Daoy (cell line): ENCODE results near the gene RALY. TPM values are rescaled to one million over a fixed set of nuclear protein-coding genes. Genes with fewer than 3 reads are reported as not detected.

Experiments
- DNase-seq: peaks from one replicate; pipeline ENCODE4 v3.0.0-alpha.2; 2015; ENCODE audit warnings: low read depth
- total RNA-seq: library from RNA; depleted of rRNA; stranded (reverse); fragments of >200 nt; shearing (Covaris generic); gene quantifications from 2 replicates; pipeline ENCODE4 v1.2.3, GENCODE V29; 2014

Gene RALY
- total RNA-seq, 1 experiment from 2014 or later: 74.2 TPM

GRCh38 chr20:33986560-33987216 lies 7.0 kb upstream of the RALY start:
- no peak for DNase-seq

DNA sequence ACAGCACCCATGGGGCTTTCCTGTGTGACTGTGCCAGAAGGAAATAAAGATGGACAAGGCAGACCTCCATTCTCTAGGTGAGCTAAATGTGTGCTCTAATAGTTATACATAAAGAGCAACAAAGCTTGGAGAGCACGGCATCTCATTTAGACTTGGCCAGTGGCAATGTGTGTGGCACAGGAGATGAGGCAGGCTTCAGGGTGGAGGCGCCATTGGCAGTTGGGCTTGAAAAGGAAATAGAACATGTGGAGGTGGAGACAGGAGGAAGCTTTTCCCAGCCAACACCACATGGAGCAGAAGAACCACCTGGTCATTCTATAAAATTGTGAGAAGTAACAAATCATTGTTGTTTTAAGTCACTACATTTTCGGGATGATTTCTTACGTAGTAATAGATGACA lies 3.6 kb upstream of the RALY start:
- no peak for DNase-seq

GRCh38 chr20:33991502-33991901 lies 2.2 kb upstream of the RALY start:
- DNase-seq: no peak

- DNase-seq: no peak
Observed at GRCh38 chr20:33992145-33992922, 1.4 kb upstream of the RALY start.

- DNase-seq: peak; percentile 98
Observed at GRCh38 chr20:33992923-33993575, 662 bp upstream of the RALY start.

GRCh38 chr20:33994222-33994913 lies 657 bp downstream of the RALY start:
- DNase-seq: peak; percentile 88

DNA sequence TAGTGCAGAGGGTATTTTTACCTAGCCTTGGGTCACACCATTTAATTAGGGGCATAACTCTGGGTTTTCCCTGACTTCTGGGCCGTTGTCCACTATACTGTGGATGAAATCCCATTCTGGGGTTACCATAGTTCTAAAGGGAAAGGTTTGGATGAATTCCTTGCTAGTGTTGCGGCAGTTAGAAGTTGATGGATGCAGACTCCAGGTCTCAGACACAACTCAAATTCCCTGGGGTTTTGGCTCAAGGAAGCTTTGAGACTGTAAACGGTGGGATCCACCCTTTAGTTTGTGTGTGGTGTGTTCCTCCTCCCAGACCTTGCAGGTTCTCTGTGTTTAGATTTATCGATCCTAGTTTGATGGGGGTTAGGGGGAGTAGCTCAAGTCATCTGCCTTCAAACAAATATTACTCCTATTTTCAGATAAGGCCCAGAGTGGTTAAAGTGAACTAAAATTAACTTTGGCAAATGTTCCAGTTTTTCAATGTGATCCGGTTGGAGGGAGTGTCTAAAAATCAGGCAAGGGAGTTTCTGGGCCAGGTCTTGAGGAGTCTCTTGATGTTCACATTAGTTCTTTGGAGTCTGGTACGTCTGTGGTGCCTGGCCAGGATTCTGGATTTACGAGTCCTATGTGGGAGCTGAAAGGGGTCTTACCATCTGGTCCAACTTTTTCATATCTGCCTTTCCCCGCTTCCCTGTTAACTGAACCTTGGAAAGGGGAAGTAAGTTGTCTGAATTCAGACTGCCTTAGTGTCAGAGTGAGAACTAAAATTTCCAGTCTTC lies 1.5 kb downstream of the RALY start:
- DNase-seq: no peak

DNA sequence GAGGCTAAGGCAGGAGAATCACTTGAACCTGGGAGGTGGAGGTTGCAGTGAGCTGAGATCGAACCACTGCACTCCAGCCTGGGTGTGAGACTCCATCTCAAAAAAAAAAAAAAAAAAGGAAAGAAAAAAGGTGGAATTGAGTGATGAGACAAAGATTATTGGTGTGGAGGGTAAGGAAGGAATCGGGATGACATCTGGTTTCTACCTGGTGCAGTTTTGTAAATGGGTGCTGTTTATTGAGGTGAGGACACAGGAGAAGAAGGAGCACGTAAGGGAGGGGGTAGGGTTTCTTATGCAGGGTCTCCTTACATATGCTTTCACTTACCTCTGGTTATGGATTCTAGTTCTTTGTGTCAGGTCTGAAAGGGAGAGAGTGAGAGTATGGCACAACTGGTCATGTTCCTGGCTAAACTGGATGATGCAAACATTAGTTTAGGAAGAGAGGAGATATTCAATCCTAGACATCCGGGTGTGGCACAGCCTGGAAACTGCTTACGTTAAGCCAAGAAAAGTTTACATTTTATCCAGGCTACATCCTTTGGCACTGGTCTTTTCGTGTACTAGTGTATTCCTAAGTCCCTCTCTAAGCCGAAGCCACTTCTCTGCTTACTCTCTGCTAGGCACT lies 5.4 kb downstream of the RALY start:
- DNase-seq: no peak

DNA sequence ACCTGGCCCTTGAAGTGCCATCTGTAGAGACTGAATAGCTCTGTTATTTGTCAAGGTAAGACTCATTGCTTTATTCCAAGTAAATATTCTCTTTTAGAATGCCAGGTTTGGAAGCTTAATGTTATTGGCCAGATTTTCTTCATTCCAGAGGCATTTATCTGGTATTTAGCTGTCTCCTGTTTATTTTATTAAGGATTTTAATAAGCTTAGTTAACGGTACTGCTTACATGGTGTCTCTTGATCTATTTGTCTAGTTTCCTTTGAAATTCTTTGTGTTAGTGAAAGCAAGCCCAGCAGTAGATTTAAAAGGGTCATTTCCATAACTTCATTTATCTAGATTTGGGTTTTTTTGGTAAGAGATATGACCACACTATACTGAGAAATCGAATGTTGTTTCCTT lies 7.7 kb downstream of the RALY start:
- DNase-seq: no peak

GRCh38 chr20:34004227-34004626 lies 10.5 kb downstream of the RALY start:
- no peak for DNase-seq

- DNase-seq: no peak
Observed at GRCh38 chr20:34004790-34005457, 11.2 kb downstream of the RALY start.

GRCh38 chr20:34006619-34007018 lies 12.9 kb downstream of the RALY start:
- no peak for DNase-seq

DNA sequence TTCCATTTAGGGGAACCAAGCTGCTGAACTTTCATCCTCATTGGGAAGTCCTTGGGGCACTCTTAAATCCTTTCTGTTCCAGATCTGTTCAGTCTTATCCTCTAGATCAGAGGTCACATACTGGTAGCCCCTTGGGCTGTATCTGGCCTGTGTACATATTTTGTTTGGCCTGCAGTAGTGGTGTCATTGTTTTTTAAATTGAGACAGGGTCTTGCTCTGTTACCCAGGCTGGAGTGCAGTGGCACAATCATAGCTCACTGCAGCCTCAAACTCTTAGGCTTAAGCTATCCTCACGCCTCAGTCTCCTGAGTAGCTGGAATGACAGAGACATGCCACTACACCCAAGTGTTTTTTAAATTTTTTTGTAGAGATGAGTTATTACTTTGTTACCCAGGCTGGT lies 14.8 kb downstream of the RALY start:
- DNase-seq: no peak

- no peak for DNase-seq
Observed at GRCh38 chr20:34010405-34010931, 16.8 kb downstream of the RALY start.

- no peak for DNase-seq
Observed at GRCh38 chr20:34011275-34011674, 17.6 kb downstream of the RALY start.

DNA sequence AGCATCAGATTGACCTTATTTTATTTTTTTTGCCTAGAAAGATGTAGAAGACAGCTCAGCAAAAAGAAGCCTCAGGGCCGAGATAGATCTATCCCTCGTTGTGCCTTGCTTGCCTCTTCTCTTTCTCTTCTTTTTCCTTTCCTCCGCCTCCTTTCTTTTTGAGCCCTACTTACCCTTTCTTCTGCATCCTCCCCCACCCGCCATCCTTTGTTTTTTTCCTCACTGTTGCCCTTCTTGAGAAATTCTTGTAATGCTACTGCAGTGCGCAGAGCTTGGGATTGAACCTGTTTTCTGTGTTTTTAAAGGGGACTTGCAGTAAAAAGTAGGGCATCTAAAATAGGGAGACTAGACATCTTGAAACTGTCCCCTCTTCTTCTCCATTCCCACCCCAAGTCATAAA lies 18.6 kb downstream of the RALY start:
- DNase-seq: no peak

- no peak for DNase-seq
Observed at GRCh38 chr20:34012735-34013134, 19.0 kb downstream of the RALY start.

DNA sequence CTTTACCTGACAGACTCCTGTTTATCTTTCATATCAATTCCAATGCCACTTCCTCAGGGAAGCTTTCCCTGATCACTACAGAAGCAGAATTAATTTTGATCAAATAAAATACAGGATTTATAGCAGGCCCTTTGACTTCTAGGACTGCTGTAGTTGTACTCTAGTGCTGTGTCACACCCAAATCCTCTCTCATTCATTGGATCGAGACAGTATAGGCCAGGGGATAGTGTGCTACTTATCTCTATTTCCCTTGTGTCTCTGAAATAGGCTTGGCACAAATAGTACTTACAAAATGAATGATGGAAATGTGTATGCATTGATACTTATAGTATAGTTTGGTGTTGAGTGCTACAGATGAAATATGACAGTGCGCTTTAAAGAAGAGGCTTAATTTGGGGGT lies 19.8 kb downstream of the RALY start:
- no peak for DNase-seq

DNA sequence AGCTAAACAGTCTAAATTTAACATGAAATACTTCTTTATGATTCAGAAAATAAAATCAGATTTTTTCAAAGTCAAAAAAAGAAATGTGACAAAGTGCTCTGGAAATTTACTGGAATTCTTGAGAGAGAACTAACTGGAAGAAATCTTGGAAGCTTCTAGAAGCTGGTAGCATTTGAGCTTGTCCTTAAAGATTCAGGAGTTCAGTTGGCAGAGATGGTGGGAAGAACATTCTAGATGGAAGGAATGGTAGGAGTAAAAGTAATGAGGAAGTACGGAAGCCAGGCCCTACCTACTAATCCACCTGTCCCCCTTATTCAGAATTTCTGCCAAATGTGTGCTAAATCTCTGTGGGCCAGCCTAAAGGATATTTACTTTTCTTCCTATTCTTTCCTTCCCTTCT lies 21.2 kb downstream of the RALY start:
- no peak for DNase-seq
